Measurements from ENCODE around the gene ADRA1B. TPM values are rescaled to one million over a fixed set of nuclear protein-coding genes. Genes with fewer than 3 reads are reported as not detected.

ADRA1B gene
- total and polyA plus RNA-seq, 2 of the 8 experiments (the other 6 are each of a cell fraction or from before 2014, with no cell fraction given): not detected

- TF ChIP-seq EP300 (IDR thresholded peaks at IDR 0.05; ENCODE audit: borderline replicate concordance in 1 of 2, low read depth in 2 of 2, low read length in 2 of 2): no peak
- TF ChIP-seq SRF (IDR thresholded peaks at IDR 0.05; ENCODE audit: low read depth, low read length): no peak
- TF ChIP-seq NANOG (IDR thresholded peaks at IDR 0.05; ENCODE audit: insufficient read depth, low read depth, low read length, poor library complexity, severe bottlenecking): no peak
- no peak for TF ChIP-seq HDAC2 (IDR thresholded peaks at IDR 0.05; ENCODE audit: borderline replicate concordance in 1 of 2, low read depth in 2 of 2, low read length in 2 of 2)
Observed at GRCh38 chr5:159877016-159877415, 39.3 kb upstream of the ADRA1B start (continued).
